HCT116 (cell line): ENCODE data around the gene MBOAT1. TPM values are rescaled to one million over a fixed set of nuclear protein-coding genes. Genes with fewer than 3 reads are reported as not detected.

ENCODE experiments used
- ATAC-seq: fragments of 200-7000 bp; cut with Tn5 transposase; 2 replicates; pipeline ENCODE4 v1.9.1; 2020; ENCODE audit warnings: mild to moderate bottlenecking, moderate library complexity
- BruUV-seq: library from RNA; stranded (reverse); fragments of 400-500 nt; replicated peaks from 2 replicates; lab custom pipeline; 2021; lab: Mats Ljungman, UMichigan
- CTCF ChIA-PET: fragments of 300-600 bp; sonication (Branson Sonifier 250); formaldehyde crosslinking; loops from one replicate; lab custom pipeline; 2021; ENCODE audit warnings: antibody characterized with exemption; lab: Charles Lee
- POLR2A ChIA-PET: fragments of 300-600, 350-600 bp; sonication (Branson Sonifier 250); formaldehyde crosslinking; loops from one replicate; lab custom pipeline; 2021; ENCODE audit warnings: antibody characterized with exemption; lab: Charles Lee
- RAD21 ChIA-PET, 2 experiments: fragments of 300-600 bp; sonication (Branson Sonifier 250); formaldehyde crosslinking; loops; one replicate each; lab custom pipeline; 2023; ENCODE audit warnings: low total read pairs in 2 of 2; ENCODE audit not compliant: uncharacterized antibody in 2 of 2, unreplicated experiment in 2 of 2, low non-redundant PET in 1 of 2; lab: Charles Lee
- DNase-seq: peaks from one replicate; pipeline ENCODE4 v3.0.0-alpha.2; 2010; ENCODE audit warnings: low read depth, low spot score
- H2AFZ ChIP-seq: fragments of 200-600 bp; shearing (Covaris generic), sonication (generic); 2 replicates; pipeline ENCODE4 v1.6.1; 2017; ENCODE audit warnings: low read depth, mixed run types, mixed read lengths, antibody characterized with exemption, low read length; ENCODE audit not compliant: poor library complexity, severe bottlenecking
- H3K27ac ChIP-seq: 2 replicates; pipeline ENCODE4 v1.5.1; 2012; ENCODE audit warnings: low read depth, low read length
- H3K27me3 ChIP-seq: fragments of 200-600 bp; sonication (generic); 2 replicates; pipeline ENCODE4 v1.6.1; 2016; ENCODE audit warnings: mixed run types, low read length, mixed read lengths; ENCODE audit not compliant: insufficient read depth
- H3K36me3 ChIP-seq, 2 experiments: fragments of 200-500 bp in 1 of 2; fragments of 200-600 bp in 1 of 2; sonication (Bioruptor generic) in 1 of 2; sonication (generic) in 1 of 2; 2 replicates each; pipeline versions ENCODE4 v1.5.1 to v1.6.1; 2014 to 2016; ENCODE audit warnings: low read length in 2 of 2, inconsistent platforms in 1 of 2, mixed read lengths in 1 of 2, mixed run types in 1 of 2; ENCODE audit not compliant: insufficient read depth in 2 of 2, control insufficient read depth in 1 of 2
- H3K4me1 ChIP-seq, 2 experiments: fragments of 200-600 bp in 1 of 2; sonication (generic) in 1 of 2; 2 replicates each; pipeline versions ENCODE4 v1.5.1 to v1.6.1; 2012 to 2017; ENCODE audit warnings: low read length in 2 of 2, inconsistent platforms in 1 of 2, mild to moderate bottlenecking in 1 of 2, mixed read lengths in 1 of 2, mixed run types in 1 of 2, moderate library complexity in 1 of 2; ENCODE audit not compliant: insufficient read depth in 2 of 2, control insufficient read depth in 1 of 2
- H3K4me2 ChIP-seq: fragments of 200-600 bp; sonication (generic); 2 replicates; pipeline ENCODE4 v1.6.1; 2017; ENCODE audit warnings: mixed run types, low read length, mixed read lengths
- H3K4me3 ChIP-seq, 2 experiments: fragments of 200-600 bp in 1 of 2; sonication (generic) in 1 of 2; replicated peaks in 1 of 2; 2 replicates each; pipeline ENCODE4 v1.5.1; 2011 to 2016; ENCODE audit warnings: low read length in 2 of 2, control low read depth in 1 of 2, low read depth in 1 of 2, mild to moderate bottlenecking in 1 of 2, mixed read lengths in 1 of 2, mixed run types in 1 of 2
- H3K79me2 ChIP-seq: fragments of 200-600 bp; sonication (generic); 2 replicates; pipeline ENCODE4 v1.6.1; 2017; ENCODE audit warnings: mild to moderate bottlenecking, mixed run types, low read length, moderate library complexity, mixed read lengths; ENCODE audit not compliant: insufficient read depth
- H3K9ac ChIP-seq: fragments of 200-600 bp; sonication (generic); 2 replicates; pipeline ENCODE4 v1.6.1; 2016; ENCODE audit warnings: low read length, mixed read lengths
- H3K9me2 ChIP-seq: fragments of 200-600 bp; sonication (generic), shearing (Covaris generic); 2 replicates; pipeline ENCODE4 v1.6.1; 2017; ENCODE audit warnings: mixed run types, mild to moderate bottlenecking, moderate library complexity; ENCODE audit not compliant: insufficient read depth
- H3K9me3 ChIP-seq, 2 experiments: fragments of 200-500 bp in 1 of 2; fragments of 200-600 bp in 1 of 2; sonication (Bioruptor generic) in 1 of 2; sonication (generic) in 1 of 2; 2 replicates each; pipeline ENCODE4 v1.6.1; 2014 to 2017; ENCODE audit warnings: low read length in 2 of 2, mixed read lengths in 2 of 2, inconsistent platforms in 1 of 2, low read depth in 1 of 2, mild to moderate bottlenecking in 1 of 2, mixed run types in 1 of 2, moderate library complexity in 1 of 2; ENCODE audit not compliant: control insufficient read depth in 1 of 2, insufficient read depth in 1 of 2
- H4K20me1 ChIP-seq: fragments of 200-600 bp; sonication (generic), shearing (Covaris generic); 2 replicates; pipeline ENCODE4 v1.6.1; 2017; ENCODE audit warnings: mixed run types, mild to moderate bottlenecking, moderate library complexity; ENCODE audit not compliant: insufficient read depth
- EZH2 ChIP-seq: fragments of 200-600 bp; sonication (generic); IDR thresholded peaks from 2 replicates; pipeline ENCODE4 v1.6.1; 2017; ENCODE audit warnings: antibody characterized with exemption, mixed run types
- JUND ChIP-seq: IDR thresholded peaks from 2 replicates; pipeline ENCODE4 v1.6.1; 2012
- MAX ChIP-seq: IDR thresholded peaks from 2 replicates; pipeline ENCODE4 v1.6.1; 2012
- POLR2AphosphoS5 ChIP-seq: IDR thresholded peaks from 2 replicates; pipeline ENCODE4 v1.6.1; 2011; ENCODE audit warnings: mild to moderate bottlenecking, low read depth, low read length, moderate library complexity
- SP1 ChIP-seq: IDR thresholded peaks from 2 replicates; pipeline ENCODE4 v1.6.1; 2012; ENCODE audit warnings: low read depth
- SRF ChIP-seq: IDR thresholded peaks from 2 replicates; pipeline ENCODE4 v1.6.1; 2012; ENCODE audit warnings: low read depth
- TCF7L2 ChIP-seq: IDR thresholded peaks from 2 replicates; pipeline ENCODE4 v1.7.0; 2011; ENCODE audit warnings: borderline replicate concordance, inconsistent platforms; ENCODE audit not compliant: insufficient read depth, insufficient read length; ENCODE audit errors: extremely low read depth
- ZNF274 ChIP-seq: fragments of 200-500 bp; sonication (Bioruptor generic); IDR thresholded peaks from 2 replicates; pipeline ENCODE4 v1.6.1; 2014; ENCODE audit warnings: mild to moderate bottlenecking, low read depth, low read length, inconsistent platforms
- intact Hi-C: fragments of 100-400 bp; cut with micrococcal nuclease; formaldehyde crosslinking; loops from 2 replicates; pipeline ENCODE4 v1.10.0; 2022
- total RNA-seq: library from RNA; stranded (reverse); gene quantifications from one replicate; pipeline ENCODE4 v1.2.1, GENCODE V29; 2021; ENCODE audit not compliant: unreplicated experiment

MBOAT1 gene
- total RNA-seq, 1 experiment from 2014 or later: 11.7 TPM

- ATAC-seq: no peak
- Histone ChIP-seq H3K9me3 (no peaks in the 10 kb centered on the region), H3K9ac (no peak overlapping the region), H3K9me2 (no peaks in the 10 kb centered on the region), H3K4me1 (peaks cover 0 to 14% of the 10 kb centered on the region in 2 experiments; a peak in 2 of 4 replicates), H3K27ac (no peak overlapping the region), H3K79me2 (no peaks in the 10 kb centered on the region), H2AFZ (peak overlapping the region; percentile 49), H4K20me1 (no peaks in the 10 kb centered on the region), H3K4me3 (no peak overlapping the region), H3K27me3 (no peaks in the 10 kb centered on the region), H3K36me3 (no peaks in the 10 kb centered on the region), H3K4me2 (no peak overlapping the region)
- intact Hi-C loops: no loop called here
- BruUV-seq: no TSS peak
- TF ChIP-seq TCF7L2 (no peak), EZH2 (no peak), POLR2AphosphoS5 (no peak), ZNF274 (no peak), JUND (no peak)
- ChIA-PET RAD21 (no interaction called here), POLR2A (no interaction called here), CTCF (no interaction called here)
- no peak for DNase-seq
These were observed 42.0 kb upstream of the MBOAT1 start for GRCh38 chr6:20254295-20254694.

- H3K27ac ChIP-seq: no peak overlapping the region
- H3K4me3 ChIP-seq: no peak overlapping the region
- no peaks in the 10 kb centered on the region for H3K9me3 ChIP-seq
- intact Hi-C loops: no loop called here
- no peak overlapping the region for H3K4me2 ChIP-seq
- RAD21 ChIA-PET: no interaction called here
- peaks cover 0 to 14% of the 10 kb centered on the region in 2 experiments; a peak in 2 of 4 replicates for H3K4me1 ChIP-seq
- TF ChIP-seq JUND: no peak
- no peak for TF ChIP-seq SRF
- no peak for TF ChIP-seq POLR2AphosphoS5
- TF ChIP-seq SP1: no peak
- TF ChIP-seq MAX: no peak
- H3K36me3 ChIP-seq: no peaks in the 10 kb centered on the region
- H3K79me2 ChIP-seq: no peaks in the 10 kb centered on the region
- H2AFZ ChIP-seq: no peak overlapping the region
- no peaks in the 10 kb centered on the region for H3K27me3 ChIP-seq
- H4K20me1 ChIP-seq: no peaks in the 10 kb centered on the region
- no peak overlapping the region for H3K9ac ChIP-seq
- POLR2A ChIA-PET: no interaction called here
- H3K9me2 ChIP-seq: no peaks in the 10 kb centered on the region
- ATAC-seq: no peak
- CTCF ChIA-PET: no interaction called here
- DNase-seq: no peak
- no TSS peak for BruUV-seq
These were observed 40.8 kb upstream of the MBOAT1 start for GRCh38 chr6:20253021-20253420.
